RWPE1 (cell line): ENCODE measurements around the gene FAM180A.

Experiments used
- CTCF ChIA-PET: fragments of 350-600 bp; sonication (Branson Sonifier 250); formaldehyde crosslinking; extraction: SDS; loops from one replicate; lab custom pipeline; 2021; lab: Yijun Ruan, JAX
- POLR2A ChIA-PET: fragments of 400-600 bp; formaldehyde crosslinking; extraction: SDS; loops from one replicate; lab custom pipeline; 2020; ENCODE audit warnings: antibody characterized with exemption; ENCODE audit not compliant: low non-redundant PET; lab: Yijun Ruan, JAX
- DNase-seq: peaks from one replicate; pipeline ENCODE4 v3.0.0; 2012; ENCODE audit warnings: low spot score
- H3K27ac ChIP-seq: fragments of 450-650 bp; 2 replicates; pipeline ENCODE4 v1.5.1; 2017
- CTCF ChIP-seq: fragments of 450-650 bp; conservative IDR thresholded peaks from 2 replicates; pipeline ENCODE4 v1.5.1; 2017; ENCODE audit warnings: low read depth, mild to moderate bottlenecking

Gene FAM180A

DNA sequence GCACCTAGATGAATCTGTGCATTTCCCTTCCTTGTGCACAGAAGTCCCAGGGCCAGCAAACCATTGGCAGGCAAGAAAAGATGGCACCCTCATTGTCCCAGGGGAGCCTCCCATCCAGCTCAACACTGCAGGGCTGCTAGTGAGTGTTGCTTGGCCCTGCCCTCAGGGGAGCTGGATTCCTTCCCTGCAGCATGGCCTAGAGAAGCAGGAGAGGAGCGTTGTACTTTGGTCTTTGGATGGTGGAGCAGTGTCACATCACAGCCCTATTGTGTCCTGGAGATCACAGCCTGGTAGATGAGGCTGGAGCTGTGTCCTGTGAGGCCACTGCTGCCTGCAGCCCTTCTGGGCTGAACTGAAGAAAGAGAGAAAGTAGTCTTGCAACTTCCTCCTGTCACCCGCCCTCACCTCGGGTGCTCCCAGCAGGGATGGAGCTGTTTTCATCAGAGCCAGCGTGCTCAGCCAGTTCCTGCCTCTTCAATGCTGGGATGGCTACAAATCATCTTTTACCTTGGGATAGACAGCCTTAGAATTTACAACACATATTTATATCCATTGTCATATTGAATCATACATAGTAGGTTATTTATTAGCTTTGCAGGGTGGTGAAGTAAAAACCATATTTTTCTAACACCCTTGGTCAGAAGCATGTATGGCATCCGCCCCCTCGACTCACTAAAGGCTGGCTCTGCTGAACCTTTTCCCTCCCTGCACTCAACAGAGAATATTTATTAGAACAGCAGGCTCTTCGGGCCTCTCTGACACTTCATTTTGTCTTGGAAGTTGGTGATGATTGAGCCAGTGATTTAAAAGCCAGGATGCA is 43.1 kb upstream of the FAM180A start:
- H3K27ac ChIP-seq, result no peak overlapping the region
- TF ChIP-seq CTCF, result no peak
- POLR2A ChIA-PET, result no interaction called here
- no peak for DNase-seq
- CTCF ChIA-PET, result interaction anchor here (0.6 kb wide), 1 partner anchor 1280 kb away, joined by 3 read pairs; no protein-coding TSS in a partner anchor

DNA sequence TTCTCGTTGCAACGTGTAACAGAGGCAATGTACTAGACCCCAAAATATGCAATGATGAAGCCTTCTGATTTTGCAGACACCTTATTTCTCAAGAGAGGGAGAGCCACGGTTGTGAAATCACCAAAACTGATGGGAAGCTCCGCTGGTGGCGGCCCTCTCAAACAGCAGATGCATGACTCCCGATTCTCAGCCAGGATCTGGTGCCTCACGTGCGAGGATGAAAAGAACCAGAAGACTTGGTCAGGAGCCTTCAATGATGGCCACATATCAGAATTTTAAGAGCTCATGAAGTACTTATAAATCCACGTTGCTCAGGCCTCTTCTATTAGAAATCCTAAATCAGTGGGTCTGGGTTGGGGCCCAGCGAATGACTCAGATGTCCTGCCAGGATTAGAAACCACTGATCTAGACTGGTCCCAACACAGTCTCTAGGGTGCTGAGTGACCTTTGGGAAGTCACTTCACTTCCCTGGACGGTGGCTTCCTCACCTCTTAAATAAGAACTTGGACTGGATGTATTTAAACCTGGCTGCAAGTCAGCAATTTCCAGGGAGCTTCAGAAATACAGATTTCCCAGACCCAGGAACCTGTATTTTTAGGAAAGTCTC is 41.9 kb upstream of the FAM180A start:
- no peak for TF ChIP-seq CTCF
- DNase-seq, result no peak
- ChIA-PET CTCF (no interaction called here), POLR2A (no interaction called here)
- no peak overlapping the region for H3K27ac ChIP-seq

- no peak for DNase-seq
- TF ChIP-seq CTCF, result no peak
- no peak overlapping the region for H3K27ac ChIP-seq
- ChIA-PET CTCF (no interaction called here), POLR2A (no interaction called here)
These were observed 41.3 kb upstream of the FAM180A start for GRCh38 chr7:135789956-135790355.

GRCh38 chr7:135789431-135789830 is 40.8 kb upstream of the FAM180A start:
- ChIA-PET CTCF (no interaction called here), POLR2A (no interaction called here)
- no peak for TF ChIP-seq CTCF
- no peak overlapping the region for H3K27ac ChIP-seq
- DNase-seq, result no peak

GRCh38 chr7:135786911-135787310 is 38.3 kb upstream of the FAM180A start:
- CTCF ChIA-PET, result interaction anchor here (0.6 kb wide), 1 partner anchor 1114 kb away, joined by 5 read pairs; no protein-coding TSS in a partner anchor
- TF ChIP-seq CTCF, result no peak
- POLR2A ChIA-PET, result no interaction called here
- no peak overlapping the region for H3K27ac ChIP-seq
- no peak for DNase-seq

- no peak overlapping the region for H3K27ac ChIP-seq
- ChIA-PET CTCF (no interaction called here), POLR2A (no interaction called here)
- DNase-seq, result no peak
- TF ChIP-seq CTCF, result no peak
These were observed 36.5 kb upstream of the FAM180A start for GRCh38 chr7:135785065-135785464.
